Loucy (cell line): ENCODE measurements around the gene INPP4A.

Source experiments
- H2AFZ ChIP-seq: fragments of 200-600 bp; sonication (generic); 2 replicates; pipeline ENCODE4 v1.6.0; 2016; ENCODE audit warnings: antibody characterized with exemption, mild to moderate bottlenecking, low read length, moderate library complexity
- H3F3A ChIP-seq: fragments of 200-600 bp; 2 replicates; pipeline ENCODE4 v1.6.0; 2016; ENCODE audit warnings: antibody characterized with exemption, low read depth, mild to moderate bottlenecking
- H3K27me3 ChIP-seq: fragments of 200-600 bp; sonication (generic); 2 replicates; pipeline ENCODE4 v1.6.1; 2014; ENCODE audit warnings: low read length, mild to moderate bottlenecking; ENCODE audit not compliant: insufficient read depth, poor library complexity, severe bottlenecking
- H3K36me3 ChIP-seq: fragments of 200-600 bp; sonication (generic); 2 replicates; pipeline ENCODE4 v1.6.1; 2016; ENCODE audit warnings: low read length; ENCODE audit not compliant: insufficient read depth
- H3K4me1 ChIP-seq: fragments of 200-600 bp; sonication (generic); 2 replicates; pipeline ENCODE4 v1.5.1; 2014; ENCODE audit warnings: low read length, mild to moderate bottlenecking; ENCODE audit not compliant: insufficient read depth, poor library complexity, severe bottlenecking
- H3K4me2 ChIP-seq: fragments of 200-600 bp; sonication (generic); 2 replicates; pipeline ENCODE4 v1.6.0; 2014; ENCODE audit warnings: antibody characterized with exemption, low read length, low read depth, mild to moderate bottlenecking; ENCODE audit not compliant: poor library complexity, severe bottlenecking
- H3K4me3 ChIP-seq: fragments of 200-600 bp; sonication (generic); 2 replicates; pipeline ENCODE4 v1.5.1; 2014; ENCODE audit warnings: low read length, mild to moderate bottlenecking, mixed read lengths; ENCODE audit not compliant: poor library complexity, severe bottlenecking
- H3K79me2 ChIP-seq: fragments of 200-600 bp; sonication (generic); 2 replicates; pipeline ENCODE4 v1.6.1; 2014; ENCODE audit warnings: low read length; ENCODE audit not compliant: insufficient read depth
- H3K9ac ChIP-seq: fragments of 200-600 bp; sonication (generic); 2 replicates; pipeline ENCODE4 v1.6.0; 2014; ENCODE audit warnings: mild to moderate bottlenecking, low read depth, low read length, moderate library complexity; ENCODE audit not compliant: poor library complexity, severe bottlenecking
- H3K9me2 ChIP-seq: fragments of 200-600 bp; sonication (generic); replicated peaks from 2 replicates; pipeline ENCODE4 v1.6.1; 2016; ENCODE audit warnings: low read depth, low read length, mixed read lengths
- H3K9me3 ChIP-seq: fragments of 200-600 bp; sonication (generic); 2 replicates; pipeline ENCODE4 v1.6.1; 2014; ENCODE audit warnings: mild to moderate bottlenecking, antibody characterized with exemption, low read length, low read depth; ENCODE audit not compliant: insufficient read depth
- H4K20me1 ChIP-seq: fragments of 200-600 bp; sonication (generic); 2 replicates; pipeline ENCODE4 v1.6.0; 2014; ENCODE audit warnings: antibody characterized with exemption, low read length, mild to moderate bottlenecking; ENCODE audit not compliant: insufficient read depth, poor library complexity, severe bottlenecking
- CTCF ChIP-seq: fragments of 200-600 bp; sonication (generic); conservative IDR thresholded peaks from 2 replicates; pipeline ENCODE4 v1.5.1; 2014; ENCODE audit warnings: mild to moderate bottlenecking, antibody characterized with exemption, low read length
- EZH2phosphoT487 ChIP-seq: fragments of 200-600 bp; IDR thresholded peaks from 2 replicates; pipeline ENCODE4 v1.6.1; 2018; ENCODE audit warnings: antibody characterized with exemption, mild to moderate bottlenecking, moderate library complexity, borderline replicate concordance

Gene INPP4A

DNA sequence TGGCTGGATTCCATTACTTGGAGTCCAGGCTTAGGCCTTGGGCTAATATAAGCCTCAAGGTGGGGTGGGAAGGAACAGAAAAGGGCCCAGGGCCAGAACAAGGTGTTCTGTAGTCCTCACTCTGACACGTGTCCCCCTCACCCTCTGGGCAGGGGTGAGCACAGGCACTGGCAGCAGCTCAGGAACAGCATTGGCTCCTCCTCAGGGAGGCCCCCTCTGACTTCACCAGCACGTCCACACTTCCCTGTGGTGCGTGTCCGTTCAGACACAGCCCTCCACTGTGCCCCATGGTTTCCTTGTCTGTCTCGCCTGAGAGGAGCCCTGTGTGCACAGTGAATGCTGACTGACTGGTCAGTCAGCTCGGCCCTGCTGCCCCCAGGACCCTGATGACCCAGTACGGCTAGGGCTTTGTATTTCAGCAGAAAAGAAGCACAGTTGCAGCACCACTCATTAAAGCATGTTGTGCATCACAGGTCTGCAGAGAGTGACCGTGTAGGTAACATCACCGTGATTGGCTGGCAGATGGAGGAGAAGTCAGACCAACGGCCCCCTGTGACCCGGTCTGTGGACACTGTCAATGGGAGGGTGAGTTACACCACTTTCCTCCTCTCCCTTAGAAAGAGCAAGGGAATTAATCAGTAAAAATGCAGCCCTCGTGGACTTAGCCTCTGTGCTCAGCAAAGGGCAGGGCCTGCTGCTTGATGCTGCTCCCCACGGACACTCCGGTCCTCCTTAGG, 92.9 kb downstream of the INPP4A start:
- Histone ChIP-seq H3K9me3 (no peaks in the 10 kb centered on the region), H3K9me2 (no peaks in the 10 kb centered on the region), H3F3A (no peaks in the 10 kb centered on the region), H4K20me1 (no peaks in the 10 kb centered on the region), H3K27me3 (no peaks in the 10 kb centered on the region), H3K4me2 (no peak overlapping the region), H3K4me1 (no peaks in the 10 kb centered on the region), H3K79me2 (no peaks in the 10 kb centered on the region), H2AFZ (no peak overlapping the region), H3K9ac (no peak overlapping the region), H3K36me3 (peaks cover 36% of the 10 kb centered on the region; the same call in 1 of the 2 replicates), H3K4me3 (no peak overlapping the region)
- no peak for TF ChIP-seq CTCF
- TF ChIP-seq EZH2phosphoT487, result no peak

DNA sequence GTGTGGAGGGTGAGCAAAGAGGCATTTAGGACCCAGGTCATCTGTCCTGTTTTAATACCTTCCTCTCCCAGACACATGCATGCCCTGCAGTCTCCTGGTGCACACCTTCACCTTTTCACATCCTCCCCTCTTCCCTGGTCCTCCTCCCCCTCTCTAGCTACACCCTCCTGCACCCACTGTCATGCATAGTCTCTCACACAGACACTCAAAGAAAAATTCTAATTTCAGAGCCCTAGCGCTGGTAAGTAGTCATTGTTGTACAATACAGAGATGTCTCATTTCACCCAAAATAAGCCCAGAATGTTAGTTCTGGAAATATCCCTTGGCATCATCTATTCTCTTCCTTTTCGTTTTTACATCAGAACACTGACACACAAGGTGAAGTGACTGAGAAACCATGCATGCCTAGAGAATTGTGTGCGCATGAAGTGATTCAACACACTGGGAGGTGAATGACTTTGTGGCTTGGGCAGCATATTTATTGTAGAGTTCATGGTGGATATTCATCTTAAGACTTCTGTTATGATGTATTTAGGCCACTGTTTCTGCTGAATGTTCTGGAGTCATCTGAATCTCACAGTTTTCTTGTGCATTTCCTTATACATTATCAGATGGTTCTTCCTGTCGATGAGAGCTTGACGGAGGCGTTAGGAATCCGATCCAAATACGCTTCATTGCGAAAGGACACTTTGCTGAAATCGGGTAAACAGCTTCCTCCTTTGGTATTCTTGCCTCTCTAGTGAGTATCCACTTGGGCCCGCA, 93.8 kb downstream of the INPP4A start:
- no peaks in the 10 kb centered on the region for H4K20me1 ChIP-seq
- no peaks in the 10 kb centered on the region for H3K27me3 ChIP-seq
- no peaks in the 10 kb centered on the region for H3K4me1 ChIP-seq
- H3K36me3 ChIP-seq, result peaks cover 36% of the 10 kb centered on the region; the same call in 1 of the 2 replicates
- no peak overlapping the region for H3K4me3 ChIP-seq
- H3F3A ChIP-seq, result no peaks in the 10 kb centered on the region
- H3K9me3 ChIP-seq, result no peaks in the 10 kb centered on the region
- H3K9me2 ChIP-seq, result no peaks in the 10 kb centered on the region
- TF ChIP-seq CTCF (no peak), EZH2phosphoT487 (no peak)
- no peaks in the 10 kb centered on the region for H3K79me2 ChIP-seq
- H3K4me2 ChIP-seq, result no peak overlapping the region
- no peak overlapping the region for H3K9ac ChIP-seq
- no peak overlapping the region for H2AFZ ChIP-seq

DNA sequence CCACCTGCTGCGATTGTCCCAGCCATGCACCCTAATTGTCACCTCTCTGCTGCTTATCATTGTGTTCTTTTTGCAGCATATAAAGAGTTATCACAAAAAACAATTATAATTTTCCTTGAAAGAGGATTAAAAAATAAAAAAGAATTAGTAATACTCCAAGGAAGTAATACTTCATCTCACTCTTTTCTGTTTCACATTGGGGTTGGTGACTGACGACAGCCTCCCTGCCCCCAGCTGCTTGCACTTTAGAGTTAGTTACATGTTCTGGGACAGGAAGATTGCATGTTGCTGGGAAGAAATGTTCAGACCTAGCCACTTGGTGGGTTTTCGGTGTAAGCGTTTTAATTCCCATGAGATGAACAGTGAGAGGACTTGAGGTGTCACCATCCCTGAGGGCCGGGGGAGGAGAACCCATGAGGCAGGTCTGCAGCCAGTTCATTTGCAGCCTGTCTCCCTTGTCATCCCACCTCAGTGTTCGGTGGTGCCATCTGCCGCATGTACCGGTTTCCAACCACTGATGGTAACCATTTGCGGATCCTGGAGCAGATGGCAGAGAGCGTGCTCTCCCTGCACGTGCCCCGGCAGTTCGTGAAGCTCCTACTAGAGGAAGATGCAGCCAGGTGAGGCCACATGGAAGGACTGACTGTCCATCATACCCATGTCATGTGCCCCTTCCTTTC, 94.5 kb downstream of the INPP4A start:
- Histone ChIP-seq H3K9me3 (no peaks in the 10 kb centered on the region), H2AFZ (no peak overlapping the region), H3K9ac (no peak overlapping the region), H3K4me3 (no peak overlapping the region), H3K27me3 (no peaks in the 10 kb centered on the region), H3K36me3 (peaks cover 42% of the 10 kb centered on the region; the same call in 1 of the 2 replicates), H4K20me1 (no peaks in the 10 kb centered on the region), H3K4me1 (no peaks in the 10 kb centered on the region), H3K9me2 (no peaks in the 10 kb centered on the region), H3K4me2 (no peak overlapping the region), H3F3A (no peaks in the 10 kb centered on the region), H3K79me2 (no peaks in the 10 kb centered on the region)
- TF ChIP-seq CTCF, result no peak
- no peak for TF ChIP-seq EZH2phosphoT487
